Immature natural killer cell (primary cell): ENCODE results near the gene UBA5. TPM values are rescaled to one million over a fixed set of nuclear protein-coding genes. Genes with fewer than 3 reads are reported as not detected.
"Not testable (repeated sequence)": the region's sequence is repeated elsewhere in the genome, so short reads cannot be mapped to it uniquely, and the experiment has no call there.

Source experiments
- DNase-seq, 3 donors: peaks; one replicate each; pipeline ENCODE4 v3.0.0; 2022; ENCODE audit warnings: mixed read lengths in 1 of 3
- H3K27ac Mint-ChIP-seq, 6 donors: one replicate each; pipeline ENCODE4 v1.8.0; 2020; ENCODE audit warnings: mixed read lengths in 6 of 6, mild to moderate bottlenecking in 5 of 6, inconsistent platforms in 4 of 6, moderate library complexity in 3 of 6
- H3K27me3 Mint-ChIP-seq, 3 donors: one replicate each; pipeline ENCODE4 v1.8.0; 2020 to 2021; ENCODE audit warnings: low read depth in 3 of 3, mild to moderate bottlenecking in 3 of 3, mixed read lengths in 3 of 3, moderate library complexity in 3 of 3, inconsistent platforms in 1 of 3
- H3K36me3 Mint-ChIP-seq, 3 donors: one replicate each; pipeline ENCODE4 v1.8.0; 2020; ENCODE audit warnings: mixed read lengths in 3 of 3, inconsistent platforms in 2 of 3, mild to moderate bottlenecking in 2 of 3
- H3K4me1 Mint-ChIP-seq, 2 donors: one replicate each; pipeline ENCODE4 v1.8.0; 2020; ENCODE audit warnings: inconsistent platforms in 2 of 2, mild to moderate bottlenecking in 2 of 2, mixed read lengths in 2 of 2, moderate library complexity in 1 of 2
- H3K4me3 Mint-ChIP-seq, 5 donors: one replicate each; pipeline ENCODE4 v1.8.0; 2020; ENCODE audit warnings: mild to moderate bottlenecking in 5 of 5, mixed read lengths in 5 of 5, inconsistent platforms in 3 of 5, moderate library complexity in 3 of 5
- H3K9me3 Mint-ChIP-seq, 6 donors: one replicate each; pipeline ENCODE4 v1.8.0; 2020; ENCODE audit warnings: mild to moderate bottlenecking in 6 of 6, mixed read lengths in 6 of 6, inconsistent platforms in 4 of 6, moderate library complexity in 3 of 6
- polyA plus RNA-seq, 3 donors: library from polyadenylated mRNA; unstranded; fragments of 300-500 nt; fragmentation: Illumina TruSeq; gene quantifications; one replicate each; pipeline ENCODE4 v1.2.3, GENCODE V29; 2021

UBA5 gene
- 10 to 100 TPM; 32.7 to 56.3 (median 46.4) TPM for polyA plus RNA-seq

DNA sequence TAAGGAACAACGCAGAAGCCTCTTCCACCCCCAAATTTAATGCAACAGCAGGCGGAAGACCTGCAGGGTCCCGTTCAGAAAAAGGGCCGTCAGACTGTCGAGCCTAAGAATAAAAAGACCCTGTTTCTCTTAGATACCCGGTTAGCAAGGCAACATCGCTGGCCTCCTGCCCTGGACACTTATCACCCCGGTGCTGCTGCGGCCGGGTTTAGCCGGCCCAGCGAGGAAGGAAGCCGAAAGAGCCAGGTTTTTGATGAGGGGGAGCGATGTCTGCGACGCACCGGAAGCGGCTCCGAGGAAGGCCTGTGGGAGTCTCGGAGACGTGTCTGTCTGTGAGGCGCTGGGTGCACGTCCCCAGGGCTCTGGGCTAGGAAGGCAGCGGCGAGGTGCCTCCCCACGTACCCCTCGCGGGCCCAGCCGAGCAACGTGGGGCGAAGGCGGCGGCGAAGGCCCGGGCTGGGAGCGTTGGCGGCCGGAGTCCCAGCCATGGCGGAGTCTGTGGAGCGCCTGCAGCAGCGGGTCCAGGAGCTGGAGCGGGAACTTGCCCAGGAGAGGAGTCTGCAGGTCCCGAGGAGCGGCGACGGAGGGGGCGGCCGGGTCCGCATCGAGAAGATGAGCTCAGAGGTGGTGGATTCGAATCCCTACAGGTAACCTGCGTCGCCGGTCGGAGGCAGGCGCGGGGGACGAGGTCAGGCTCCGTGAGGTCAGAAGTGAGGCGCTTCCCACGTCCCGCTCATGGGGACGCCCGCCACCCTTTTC is at the start of gene UBA5:
TSS of gene UBA5 (plus strand) at position 278 of the 759 bp plus-strand sequence. CDS start at position 487, 209 bp downstream.
- H3K27ac Mint-ChIP-seq: peak within 1 kb of the TSS; percentile 94 to 98 (median 96)
- H3K4me3 Mint-ChIP-seq: peak within 1 kb of the TSS; percentile 96 to 98 (median 97)
- H3K9me3 Mint-ChIP-seq: no peaks in the 10 kb centered on the region

GRCh38 chr3:132615301-132615700 is 44.8 kb upstream of the UBA5 start:
- H3K27ac Mint-ChIP-seq, H3K9me3 Mint-ChIP-seq, H3K4me1 Mint-ChIP-seq, DNase-seq, H3K4me3 Mint-ChIP-seq, H3K27me3 Mint-ChIP-seq: not testable (repeated sequence)
- peaks cover 18 to 43% (median 40%) of the 10 kb centered on the region in 3 donors for H3K36me3 Mint-ChIP-seq

More for the DNA sequence above, at the start of gene UBA5:
- no peaks in the 10 kb centered on the region for H3K36me3 Mint-ChIP-seq
- H3K27me3 Mint-ChIP-seq: peaks cover 0 to 3% (median 3%) of the 10 kb centered on the region in 3 donors
- H3K4me1 Mint-ChIP-seq: peaks cover 42 to 73% of the 10 kb centered on the region in 2 donors
- peak; percentile 65 to 75 (median 74) for DNase-seq

- Mint-ChIP-seq H3K4me1 (peaks cover 0 to 5% of the 10 kb centered on the region in 2 donors), H3K27me3 (no peaks in the 10 kb centered on the region)
Observed at GRCh38 chr3:132615881-132616280, 44.2 kb upstream of the UBA5 start.

GRCh38 chr3:132616780-132617179 is 43.3 kb upstream of the UBA5 start:
- H3K36me3 Mint-ChIP-seq: peaks cover 18 to 41% (median 36%) of the 10 kb centered on the region in 3 donors
- H3K27me3 Mint-ChIP-seq: no peaks in the 10 kb centered on the region
- H3K4me1 Mint-ChIP-seq: peaks cover 0 to 5% of the 10 kb centered on the region in 2 donors
- H3K27ac Mint-ChIP-seq: no peak overlapping the region
- H3K9me3 Mint-ChIP-seq: peaks cover 0 to 2% (median 0%) of the 10 kb centered on the region in 6 donors
- DNase-seq: no peak
- H3K4me3 Mint-ChIP-seq: no peak overlapping the region

More at GRCh38 chr3:132615881-132616280, 44.2 kb upstream of the UBA5 start:
- no peak overlapping the region for H3K27ac Mint-ChIP-seq
- peaks cover 18 to 44% (median 41%) of the 10 kb centered on the region in 3 donors for H3K36me3 Mint-ChIP-seq
- H3K4me3 Mint-ChIP-seq: no peak overlapping the region
- H3K9me3 Mint-ChIP-seq: peaks cover 0 to 2% (median 0%) of the 10 kb centered on the region in 6 donors
- DNase-seq: no peak

- H3K4me3 Mint-ChIP-seq: no peak overlapping the region
- H3K27me3 Mint-ChIP-seq: no peaks in the 10 kb centered on the region
- no peak overlapping the region for H3K27ac Mint-ChIP-seq
- peaks cover 13 to 36% (median 23%) of the 10 kb centered on the region in 3 donors for H3K36me3 Mint-ChIP-seq
- no peaks in the 10 kb centered on the region for H3K4me1 Mint-ChIP-seq
- DNase-seq: no peak
- H3K9me3 Mint-ChIP-seq: no peaks in the 10 kb centered on the region
Observed at GRCh38 chr3:132622148-132622547, 38.0 kb upstream of the UBA5 start.

- Mint-ChIP-seq H3K27ac (no peak overlapping the region), H3K9me3 (no peaks in the 10 kb centered on the region), H3K4me1 (no peaks in the 10 kb centered on the region), H3K27me3 (no peaks in the 10 kb centered on the region), H3K36me3 (peaks cover 8 to 29% (median 21%) of the 10 kb centered on the region in 3 donors), H3K4me3 (no peak overlapping the region)
- no peak for DNase-seq
Observed at GRCh38 chr3:132622761-132623160, 37.4 kb upstream of the UBA5 start.

- Mint-ChIP-seq H3K27ac (no peak overlapping the region), H3K36me3 (peaks cover 8 to 33% (median 16%) of the 10 kb centered on the region in 3 donors)
Observed at GRCh38 chr3:132623646-132624045, 36.5 kb upstream of the UBA5 start.

GRCh38 chr3:132624790-132625189 is 35.3 kb upstream of the UBA5 start:
- Mint-ChIP-seq H3K27ac (no peak overlapping the region), H3K9me3 (no peaks in the 10 kb centered on the region), H3K36me3 (peaks cover 8 to 36% (median 20%) of the 10 kb centered on the region in 3 donors), H3K4me1 (no peaks in the 10 kb centered on the region), H3K4me3 (no peak overlapping the region), H3K27me3 (no peaks in the 10 kb centered on the region)
- DNase-seq: no peak

More at GRCh38 chr3:132623646-132624045, 36.5 kb upstream of the UBA5 start:
- H3K4me1 Mint-ChIP-seq: no peaks in the 10 kb centered on the region
- H3K4me3 Mint-ChIP-seq: no peak overlapping the region
- no peaks in the 10 kb centered on the region for H3K9me3 Mint-ChIP-seq
- no peaks in the 10 kb centered on the region for H3K27me3 Mint-ChIP-seq
- no peak for DNase-seq

GRCh38 chr3:132625613-132626012 is 34.5 kb upstream of the UBA5 start:
- Mint-ChIP-seq H3K36me3 (peaks cover 8 to 37% (median 25%) of the 10 kb centered on the region in 3 donors), H3K4me3 (no peak overlapping the region), H3K4me1 (no peaks in the 10 kb centered on the region), H3K27me3 (no peaks in the 10 kb centered on the region), H3K9me3 (no peaks in the 10 kb centered on the region), H3K27ac (no peak overlapping the region)
- DNase-seq: no peak

DNA sequence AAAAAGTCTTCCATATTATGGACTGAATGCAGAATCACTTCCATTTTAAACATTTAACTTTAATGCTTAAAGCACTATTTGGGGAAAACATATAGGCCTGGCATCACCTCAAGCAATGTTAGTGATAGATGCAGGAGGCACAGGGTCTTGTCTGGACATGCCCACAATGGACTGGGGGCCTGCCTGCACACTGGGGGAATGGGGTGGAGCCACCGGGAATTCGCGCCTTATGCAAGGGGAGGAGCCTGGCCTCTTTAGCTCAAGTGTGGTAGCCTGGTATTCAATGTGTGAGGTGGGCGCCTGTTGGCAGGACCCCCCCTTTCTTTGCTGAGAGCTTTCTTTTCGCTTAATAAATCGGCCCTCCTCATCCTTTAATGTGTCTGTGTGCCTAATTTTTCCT is 33.2 kb upstream of the UBA5 start:
- H3K36me3 Mint-ChIP-seq: peaks cover 8 to 31% (median 25%) of the 10 kb centered on the region in 3 donors
- no peaks in the 10 kb centered on the region for H3K9me3 Mint-ChIP-seq
- H3K27ac Mint-ChIP-seq: no peak overlapping the region
- H3K4me1 Mint-ChIP-seq: no peaks in the 10 kb centered on the region
- no peak for DNase-seq
- H3K27me3 Mint-ChIP-seq: no peaks in the 10 kb centered on the region
- H3K4me3 Mint-ChIP-seq: no peak overlapping the region

DNA sequence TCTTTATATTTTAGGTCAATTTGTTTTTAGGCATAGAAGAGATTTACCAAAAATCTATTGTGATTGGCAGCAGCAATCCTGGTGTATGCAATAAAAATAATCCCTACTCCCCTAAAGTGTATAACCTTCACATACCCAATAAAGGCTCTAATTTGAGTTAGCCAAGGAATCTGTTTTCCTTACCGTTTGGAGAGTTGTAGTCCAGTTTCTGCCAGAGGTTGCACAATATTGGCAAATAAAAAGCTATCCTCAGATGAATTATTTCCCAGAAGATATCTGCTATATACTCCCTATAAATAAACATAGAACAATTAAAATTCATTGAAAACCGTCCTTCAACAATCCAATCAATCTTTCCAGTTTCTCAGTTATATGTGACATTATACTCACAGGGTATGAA is 32.0 kb upstream of the UBA5 start:
- H3K9me3 Mint-ChIP-seq: no peaks in the 10 kb centered on the region
- H3K27ac Mint-ChIP-seq: no peak overlapping the region
- H3K4me3 Mint-ChIP-seq: no peak overlapping the region
- H3K36me3 Mint-ChIP-seq: peaks cover 8 to 39% (median 30%) of the 10 kb centered on the region in 3 donors
- no peaks in the 10 kb centered on the region for H3K4me1 Mint-ChIP-seq
- no peak for DNase-seq
- H3K27me3 Mint-ChIP-seq: no peaks in the 10 kb centered on the region

DNA sequence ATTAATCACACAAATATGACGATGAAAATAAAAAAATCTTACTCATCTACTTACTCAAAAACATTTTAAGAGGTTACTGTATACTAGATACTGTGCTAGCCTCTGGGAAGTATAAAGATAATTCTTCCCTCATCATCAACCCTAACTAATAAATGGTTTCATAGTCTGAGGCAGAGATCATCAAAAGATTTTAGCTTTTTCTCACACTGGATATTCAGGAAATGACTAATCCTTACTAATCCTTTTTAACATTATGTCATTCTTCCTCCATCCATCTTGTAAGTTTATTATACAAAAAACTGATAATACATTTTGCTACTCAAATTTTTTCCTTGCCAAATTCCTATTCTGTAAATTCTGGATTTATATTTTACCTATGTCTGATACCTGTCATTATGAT is 30.2 kb upstream of the UBA5 start:
- no peak overlapping the region for H3K27ac Mint-ChIP-seq
- no peaks in the 10 kb centered on the region for H3K4me1 Mint-ChIP-seq
- H3K27me3 Mint-ChIP-seq: no peaks in the 10 kb centered on the region
- H3K4me3 Mint-ChIP-seq: no peak overlapping the region
- no peak for DNase-seq
- H3K36me3 Mint-ChIP-seq: peaks cover 8 to 43% (median 33%) of the 10 kb centered on the region in 3 donors
- H3K9me3 Mint-ChIP-seq: no peaks in the 10 kb centered on the region

- H3K27ac Mint-ChIP-seq: no peak overlapping the region
- no peaks in the 10 kb centered on the region for H3K9me3 Mint-ChIP-seq
- H3K27me3 Mint-ChIP-seq: no peaks in the 10 kb centered on the region
- no peak overlapping the region for H3K4me3 Mint-ChIP-seq
- H3K36me3 Mint-ChIP-seq: peaks cover 8 to 44% (median 33%) of the 10 kb centered on the region in 3 donors
- DNase-seq: no peak
- no peaks in the 10 kb centered on the region for H3K4me1 Mint-ChIP-seq
Observed at GRCh38 chr3:132630612-132631011, 29.5 kb upstream of the UBA5 start.

- Mint-ChIP-seq H3K9me3 (no peaks in the 10 kb centered on the region), H3K4me3 (no peak overlapping the region), H3K4me1 (no peaks in the 10 kb centered on the region), H3K27me3 (peaks cover 0 to 1% (median 0%) of the 10 kb centered on the region in 3 donors), H3K36me3 (peaks cover 19 to 51% (median 29%) of the 10 kb centered on the region in 3 donors), H3K27ac (no peak overlapping the region)
- no peak for DNase-seq
Observed at GRCh38 chr3:132635052-132635451, 25.1 kb upstream of the UBA5 start.
